Smooth muscle cell of bladder (primary cell): ENCODE measurements around the gene PDCD1. TPM values are rescaled to one million over a fixed set of nuclear protein-coding genes. Genes with fewer than 3 reads are reported as not detected.

Experiments used
- total RNA-seq: library from RNA; depleted of rRNA; stranded (reverse); fragments of >200 nt; gene quantifications from 2 replicates; pipeline ENCODE4 v1.2.3, GENCODE V29; 2014

Gene PDCD1
- not detected in 2 replicates for total RNA-seq

DNA sequence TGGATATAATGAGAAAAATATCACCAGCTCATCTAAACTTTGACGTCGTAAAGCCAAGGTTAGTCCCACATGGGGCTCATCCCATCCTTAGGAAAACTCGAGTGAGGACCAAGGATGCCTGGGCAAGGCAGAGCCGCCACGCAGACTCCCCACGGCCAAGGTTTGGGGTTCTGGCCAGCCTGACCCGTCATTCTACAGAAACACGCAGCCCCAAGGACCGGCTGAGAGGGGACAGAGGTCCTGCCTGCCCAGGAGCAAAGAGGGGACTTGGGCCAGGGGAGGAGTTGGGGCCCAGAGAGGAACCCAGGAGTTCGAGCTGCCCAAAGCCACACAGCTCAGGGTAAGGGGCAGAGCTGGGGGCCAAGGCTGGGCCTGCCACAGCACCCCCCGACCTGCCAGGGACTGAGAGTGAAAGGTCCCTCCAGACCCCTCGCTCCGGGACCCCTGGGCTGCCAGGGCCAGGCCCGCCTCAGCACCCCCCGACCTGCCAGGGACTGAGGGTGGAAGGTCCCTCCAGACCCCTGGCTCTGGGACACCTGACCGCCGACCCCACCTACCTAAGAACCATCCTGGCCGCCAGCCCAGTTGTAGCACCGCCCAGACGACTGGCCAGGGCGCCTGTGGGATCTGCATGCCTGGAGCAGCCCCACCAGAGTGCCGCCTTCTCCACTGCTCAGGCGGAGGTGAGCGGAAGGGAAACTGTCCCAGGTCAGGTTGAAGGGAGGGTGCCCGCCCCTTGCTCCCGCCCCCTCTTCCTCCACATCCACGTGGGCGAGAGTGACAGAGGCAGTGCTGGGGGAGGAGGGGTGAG, at the start of gene PDCD1:
TSS of gene PDCD1 (minus strand) at position 689 of the 811 bp plus-strand sequence. CDS start at position 633, 56 bp downstream.

DNA sequence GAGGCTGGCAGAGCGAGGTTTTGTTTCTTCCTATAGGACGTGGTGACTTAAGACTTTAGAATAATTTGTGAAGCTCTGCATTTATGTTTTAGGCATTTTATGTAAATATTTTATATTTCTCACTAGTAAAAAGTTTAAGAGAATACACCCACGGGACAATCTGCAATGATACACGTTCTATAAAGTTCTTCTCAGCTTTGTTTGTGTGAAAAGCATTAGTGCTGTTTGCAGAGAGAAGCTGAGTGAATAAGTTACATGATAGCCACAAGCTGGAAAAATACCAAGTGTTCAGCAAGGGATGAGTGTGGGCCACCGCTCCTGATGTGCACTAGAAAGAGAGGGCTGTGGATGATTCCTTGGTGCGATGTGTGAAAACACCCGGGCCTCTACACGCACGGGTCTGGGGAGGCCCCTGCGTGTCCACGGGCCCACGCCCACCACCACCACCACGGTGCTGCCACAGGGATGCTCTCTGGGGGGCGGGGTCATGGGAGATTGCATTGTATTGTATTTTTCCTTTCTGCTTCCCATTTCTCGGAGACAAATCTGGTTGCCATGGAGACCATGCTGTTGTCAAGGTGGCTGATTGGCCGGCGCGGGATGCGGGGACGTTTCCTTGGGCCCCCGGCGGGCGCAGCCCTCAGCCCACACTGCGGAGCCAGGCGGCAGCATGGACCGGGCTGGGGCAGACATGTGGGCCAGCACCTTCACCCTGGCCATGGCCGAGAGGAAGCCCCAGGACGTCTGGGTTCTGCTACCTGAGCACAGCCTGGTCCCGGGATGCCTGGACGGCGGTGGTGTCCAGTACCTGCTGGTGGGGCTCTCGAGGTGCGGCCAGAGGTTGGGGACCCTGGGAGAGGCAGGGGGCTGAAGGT, 10.6 kb upstream of the PDCD1 start, which contains the start of gene RTP5:
TSS of gene RTP5 (plus strand) at position 643 of the 875 bp plus-strand sequence. CDS start at position 671, 28 bp downstream.

DNA sequence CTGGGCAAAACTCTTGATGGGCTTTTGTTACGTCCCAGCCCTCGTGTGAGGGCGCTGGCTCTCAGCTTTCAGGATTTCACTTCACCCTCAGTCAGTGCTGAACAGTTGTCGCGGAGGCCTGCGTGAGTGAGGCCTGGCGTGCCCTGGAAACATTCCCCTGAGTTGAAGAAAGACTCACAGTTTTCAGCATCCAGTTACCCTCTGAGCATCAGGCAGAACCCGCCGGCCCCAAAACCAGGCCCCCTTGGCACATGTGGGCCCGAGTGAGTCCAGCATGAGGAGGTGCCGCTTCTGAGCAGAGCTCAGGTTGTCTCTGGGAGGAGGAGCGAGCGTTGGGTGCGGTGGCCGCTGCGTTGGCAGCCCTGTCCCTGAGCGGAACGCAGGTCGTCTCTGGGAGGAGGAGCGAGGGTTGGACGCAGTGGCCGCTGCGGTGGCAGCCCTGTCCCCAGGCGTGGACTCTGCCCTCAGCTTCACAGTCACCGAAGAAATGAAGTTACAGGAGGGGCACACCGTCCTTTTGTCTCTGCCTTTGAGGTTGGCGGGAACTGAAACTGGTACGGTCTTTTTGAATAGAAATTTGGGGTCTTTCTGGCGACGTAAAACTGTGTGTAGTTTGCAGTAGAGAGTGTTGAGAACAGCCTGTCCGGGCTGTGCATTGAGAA, 49.8 kb downstream of the PDCD1 start, which contains the start of gene NEU4:
TSS of gene NEU4 (plus strand) at position 473 of the 662 bp plus-strand sequence. CDS start 5,292 bp downstream, outside the sequence.

Other genes with a start within 250 kb of the PDCD1 start
- gene THAP4, start 221.7 kb downstream of the PDCD1 start, total RNA-seq: 43.8 and 48.3 TPM in 2 replicates
- 39.4 and 62.1 TPM in 2 replicates for gene ATG4B, start 221.2 kb downstream of the PDCD1 start, total RNA-seq
- gene DTYMK, start 172.1 kb downstream of the PDCD1 start, total RNA-seq: 11.7 and 13.8 TPM in 2 replicates
- 27.7 and 31.1 TPM in 2 replicates for gene ING5, start 156.9 kb downstream of the PDCD1 start, total RNA-seq
- 22.1 and 22.2 TPM in 2 replicates for gene D2HGDH, start 124.3 kb downstream of the PDCD1 start, total RNA-seq
- gene GAL3ST2, start 82.1 kb downstream of the PDCD1 start, total RNA-seq: 0.18 TPM in 1 of 2 replicates, not detected in the other
- gene NEU4, start 49.7 kb downstream of the PDCD1 start, total RNA-seq: under 0.01 TPM in 1 of 2 replicates, not detected in the other
- not detected in 2 replicates for gene RTP5, start 10.8 kb upstream of the PDCD1 start, total RNA-seq